Activated T-helper 1 cell treated with anti-CD3 and anti-CD28 coated beads, Interleukin-12 subunit alpha, Interleukin-12 subunit beta, Interleukin-2, Interleukin-4 antibody, amounts not matched to agents 30 ng/mL and 10 ng/mL and 1 ng/mL, durations not matched to agents 14 hours and 24 hours and 36 hours (primary cell): ENCODE measurements around the gene SIRT7. TPM values are rescaled to one million over a fixed set of nuclear protein-coding genes. Genes with fewer than 3 reads are reported as not detected.
A peak's percentile ranks its signal among the peaks of the same experiment; 100 is the strongest.

Source experiments
- DNase-seq: peaks from one replicate; pipeline ENCODE4 v3.0.0; 2021; ENCODE audit warnings: low spot score
- H3K27ac Mint-ChIP-seq: one replicate; pipeline ENCODE4 v1.8.0; 2021; ENCODE audit warnings: mild to moderate bottlenecking, mixed read lengths
- H3K27me3 Mint-ChIP-seq: one replicate; pipeline ENCODE4 v1.8.0; 2022; ENCODE audit warnings: mild to moderate bottlenecking, moderate library complexity, mixed read lengths; ENCODE audit not compliant: insufficient read depth
- H3K36me3 Mint-ChIP-seq: one replicate; pipeline ENCODE4 v1.8.0; 2021; ENCODE audit warnings: low read depth, mixed read lengths
- H3K4me1 Mint-ChIP-seq: one replicate; pipeline ENCODE4 v1.8.0; 2021; ENCODE audit warnings: low read depth, mixed read lengths
- H3K4me3 Mint-ChIP-seq: one replicate; pipeline ENCODE4 v1.8.0; 2021; ENCODE audit warnings: mild to moderate bottlenecking, moderate library complexity, mixed read lengths
- H3K9me3 Mint-ChIP-seq: one replicate; pipeline ENCODE4 v1.8.0; 2021; ENCODE audit warnings: mixed read lengths
- intact Hi-C: fragments of 100-400 bp; cut with micrococcal nuclease; formaldehyde crosslinking; loops from one replicate; pipeline ENCODE4 v1.15.1; 2024
- total RNA-seq: library from RNA; stranded (reverse); gene quantifications from 2 replicates; pipeline ENCODE4 v1.2.3, GENCODE V29; 2022

Gene SIRT7
- total RNA-seq, 1 donor from 2014 or later: 57.5 TPM

DNA sequence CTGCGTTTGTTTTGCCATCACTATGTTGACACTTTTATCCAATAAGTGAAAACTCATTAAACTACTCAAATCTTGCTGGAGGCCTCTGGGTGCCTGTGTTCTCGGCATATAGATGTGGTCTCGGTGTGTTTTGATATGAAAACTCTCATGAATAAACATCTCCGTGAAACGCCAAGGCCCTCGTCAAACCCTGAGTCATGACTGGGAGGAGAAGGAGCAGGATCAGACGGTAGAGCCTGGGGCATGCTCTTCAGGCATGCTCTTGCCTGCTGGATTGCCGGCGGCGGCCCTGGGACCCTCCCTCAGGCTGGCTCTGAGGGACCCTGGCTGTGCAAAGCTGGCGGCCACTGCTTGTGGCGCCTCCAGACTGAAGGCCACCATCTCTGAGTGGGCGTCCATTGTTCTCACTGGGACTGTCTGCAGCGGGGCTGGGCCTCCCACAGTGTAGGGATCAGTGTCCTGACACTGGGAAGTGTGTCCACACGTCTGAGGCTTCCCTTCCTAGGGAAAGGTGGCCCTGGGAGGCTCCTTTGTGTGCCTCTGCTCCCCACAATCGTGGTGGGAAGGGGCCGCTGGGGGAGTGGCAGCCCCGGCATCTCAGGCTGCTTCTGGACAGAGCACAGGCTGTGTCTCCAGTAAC, 17.7 kb downstream of the SIRT7 start:
- no peak overlapping the region for H3K27ac Mint-ChIP-seq
- no peaks in the 10 kb centered on the region for H3K9me3 Mint-ChIP-seq
- peaks cover 8% of the 10 kb centered on the region for H3K4me1 Mint-ChIP-seq
- no peak overlapping the region for H3K4me3 Mint-ChIP-seq
- peaks cover 13% of the 10 kb centered on the region for H3K36me3 Mint-ChIP-seq
- no peak for DNase-seq
- peaks cover 3% of the 10 kb centered on the region for H3K27me3 Mint-ChIP-seq
- intact Hi-C loops: no loop called here

DNA sequence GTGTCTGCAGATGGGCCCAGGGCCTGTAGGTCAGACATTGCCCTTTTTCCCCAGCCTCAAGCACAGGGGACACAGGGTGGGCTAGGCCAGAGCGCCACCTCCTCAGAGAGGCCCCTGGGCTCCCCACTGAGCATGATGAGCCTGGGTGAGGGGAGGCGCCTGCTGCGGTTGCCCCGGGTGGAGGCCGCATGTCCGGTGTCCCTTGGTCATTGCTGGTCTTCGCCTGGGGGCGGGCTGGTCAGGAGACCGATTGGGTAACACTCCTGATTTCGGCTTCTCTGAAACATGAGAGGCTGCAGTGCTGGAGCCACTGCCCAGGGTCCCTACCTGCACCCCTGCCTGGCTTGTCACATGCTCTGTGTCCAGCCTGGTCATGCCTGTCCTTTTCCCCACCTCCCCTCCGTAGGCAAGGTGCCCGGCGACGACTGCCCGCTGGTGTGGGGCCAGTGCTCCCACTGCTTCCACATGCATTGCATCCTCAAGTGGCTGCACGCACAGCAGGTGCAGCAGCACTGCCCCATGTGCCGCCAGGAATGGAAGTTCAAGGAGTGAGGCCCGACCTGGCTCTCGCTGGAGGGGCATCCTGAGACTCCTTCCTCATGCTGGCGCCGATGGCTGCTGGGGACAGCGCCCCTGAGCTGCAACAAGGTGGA, 18.3 kb downstream of the SIRT7 start:
- Mint-ChIP-seq H3K36me3 (peaks cover 14% of the 10 kb centered on the region), H3K4me3 (no peak overlapping the region), H3K4me1 (peaks cover 8% of the 10 kb centered on the region), H3K27me3 (peaks cover 3% of the 10 kb centered on the region), H3K9me3 (no peaks in the 10 kb centered on the region), H3K27ac (no peak overlapping the region)
- intact Hi-C loops: no loop called here
- DNase-seq: no peak

DNA sequence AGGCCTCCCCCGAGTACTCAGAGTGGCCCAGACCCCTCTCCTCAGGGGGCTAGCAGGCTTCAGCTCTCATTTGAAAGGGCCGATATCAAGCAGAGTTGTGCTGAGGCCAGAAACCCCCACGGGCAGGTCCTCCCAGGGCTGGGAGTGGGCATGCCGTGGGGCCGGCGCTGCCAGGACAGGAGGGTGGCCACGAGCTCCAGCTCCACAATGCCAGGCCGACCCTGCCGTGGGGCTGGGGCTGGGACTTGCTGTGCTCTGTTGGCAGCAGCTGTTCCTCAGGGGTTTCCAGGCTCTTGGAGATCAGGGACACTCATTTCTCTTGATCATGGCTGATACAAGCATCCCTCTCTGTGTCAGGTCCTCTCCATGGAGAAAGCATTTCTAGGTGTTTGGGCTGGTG, 19.1 kb downstream of the SIRT7 start:
- Mint-ChIP-seq H3K4me3 (no peak overlapping the region), H3K4me1 (peaks cover 8% of the 10 kb centered on the region), H3K27ac (no peak overlapping the region), H3K27me3 (peaks cover 3% of the 10 kb centered on the region), H3K36me3 (peaks cover 14% of the 10 kb centered on the region), H3K9me3 (no peaks in the 10 kb centered on the region)
- intact Hi-C loops: no loop called here
- DNase-seq: no peak

DNA sequence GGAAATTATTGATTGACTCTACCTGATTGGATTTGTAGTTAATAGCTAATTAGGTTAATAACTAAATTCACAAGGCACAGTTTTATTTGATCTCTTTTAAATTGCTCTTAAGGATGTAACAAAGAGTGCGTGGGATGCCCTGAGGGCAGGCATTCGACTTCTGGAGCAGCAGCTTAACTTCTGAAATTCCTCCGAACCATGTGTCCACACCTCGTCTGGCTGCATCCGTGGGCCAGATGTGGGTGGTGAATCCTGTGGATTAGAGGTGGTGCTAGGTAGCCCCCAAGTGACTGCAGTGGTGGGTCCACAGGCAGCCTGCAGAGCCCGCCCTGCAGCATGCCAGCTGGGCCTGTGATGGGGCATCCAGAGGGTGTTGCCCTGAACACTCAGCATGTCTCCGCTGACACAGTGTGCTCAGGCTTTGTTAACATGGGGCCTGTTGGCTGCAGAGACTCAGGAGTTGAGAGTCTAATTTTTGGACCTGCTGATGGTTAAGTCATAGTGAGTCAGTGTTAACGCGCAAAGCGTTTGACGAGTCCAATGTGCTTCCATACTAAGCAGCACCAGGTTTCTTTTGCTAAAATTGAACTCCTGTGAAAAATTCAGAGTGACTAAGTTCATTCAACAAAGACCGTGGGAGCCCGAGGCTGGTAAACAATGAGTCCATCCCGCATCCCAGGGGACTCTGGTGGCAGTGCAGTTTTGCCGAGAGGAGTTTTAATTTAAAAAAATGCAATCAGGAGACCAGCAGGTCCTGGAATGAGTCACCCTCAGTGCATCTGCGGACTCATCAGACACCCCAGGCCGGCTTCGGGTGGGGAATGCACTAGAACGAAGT, 19.7 kb downstream of the SIRT7 start:
- Mint-ChIP-seq H3K4me1 (peaks cover 8% of the 10 kb centered on the region), H3K9me3 (no peaks in the 10 kb centered on the region), H3K4me3 (no peak overlapping the region), H3K36me3 (peaks cover 12% of the 10 kb centered on the region), H3K27ac (no peak overlapping the region), H3K27me3 (peaks cover 3% of the 10 kb centered on the region)
- no peak for DNase-seq
- intact Hi-C loops: no loop called here

DNA sequence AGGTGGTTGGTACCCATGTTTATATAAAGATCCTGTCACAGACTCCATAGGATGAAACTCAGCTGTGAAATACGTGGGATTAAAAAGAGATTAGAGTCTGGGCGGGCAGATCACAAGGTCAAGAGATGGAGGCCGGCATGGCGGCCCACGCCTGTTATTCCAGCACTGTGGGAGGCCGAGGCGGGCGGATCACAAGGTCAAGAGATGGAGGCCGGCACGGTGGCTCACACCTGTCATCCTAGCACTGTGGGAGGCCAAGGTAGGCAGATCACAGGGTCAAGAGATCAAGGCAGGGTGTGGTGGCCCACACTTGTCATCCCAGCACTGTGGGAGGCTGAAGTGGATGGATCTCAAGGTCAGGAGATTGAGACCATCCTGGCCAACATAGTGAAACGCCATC, 22.6 kb downstream of the SIRT7 start:
- intact Hi-C loops: no loop called here
- no peak for DNase-seq
- H3K4me3 Mint-ChIP-seq: no peak overlapping the region
- no peak overlapping the region for H3K27ac Mint-ChIP-seq
- H3K27me3 Mint-ChIP-seq: no peaks in the 10 kb centered on the region
- H3K36me3 Mint-ChIP-seq: peaks cover 6% of the 10 kb centered on the region
- H3K9me3 Mint-ChIP-seq: no peaks in the 10 kb centered on the region
- H3K4me1 Mint-ChIP-seq: no peaks in the 10 kb centered on the region

DNA sequence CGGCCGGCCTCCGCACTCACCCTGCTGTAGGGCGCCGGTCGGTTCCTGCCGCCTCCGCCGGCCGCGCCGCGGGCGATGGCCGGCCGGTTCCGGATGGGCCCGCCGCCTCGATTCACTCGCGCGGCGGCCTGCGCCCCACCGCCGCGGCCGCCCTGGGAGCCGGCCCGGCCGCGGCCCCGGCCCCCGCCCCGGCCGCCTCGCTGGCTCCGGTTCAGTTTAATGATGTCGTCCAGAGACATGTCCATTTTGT, 26.7 kb downstream of the SIRT7 start:
- Mint-ChIP-seq H3K36me3 (peaks cover 29% of the 10 kb centered on the region), H3K4me1 (peaks cover 13% of the 10 kb centered on the region), H3K9me3 (no peaks in the 10 kb centered on the region), H3K27ac (peak overlapping the region; percentile 98), H3K27me3 (no peaks in the 10 kb centered on the region), H3K4me3 (peak overlapping the region; percentile 96)
- intact Hi-C loops: loop anchor here (1.0 to 2.0 kb wide), 7 partner anchors 20 to 207 kb away; partner anchors contain the start of genes ARHGDIA, FASN, P4HB and PCYT2
- DNase-seq: no peak

DNA sequence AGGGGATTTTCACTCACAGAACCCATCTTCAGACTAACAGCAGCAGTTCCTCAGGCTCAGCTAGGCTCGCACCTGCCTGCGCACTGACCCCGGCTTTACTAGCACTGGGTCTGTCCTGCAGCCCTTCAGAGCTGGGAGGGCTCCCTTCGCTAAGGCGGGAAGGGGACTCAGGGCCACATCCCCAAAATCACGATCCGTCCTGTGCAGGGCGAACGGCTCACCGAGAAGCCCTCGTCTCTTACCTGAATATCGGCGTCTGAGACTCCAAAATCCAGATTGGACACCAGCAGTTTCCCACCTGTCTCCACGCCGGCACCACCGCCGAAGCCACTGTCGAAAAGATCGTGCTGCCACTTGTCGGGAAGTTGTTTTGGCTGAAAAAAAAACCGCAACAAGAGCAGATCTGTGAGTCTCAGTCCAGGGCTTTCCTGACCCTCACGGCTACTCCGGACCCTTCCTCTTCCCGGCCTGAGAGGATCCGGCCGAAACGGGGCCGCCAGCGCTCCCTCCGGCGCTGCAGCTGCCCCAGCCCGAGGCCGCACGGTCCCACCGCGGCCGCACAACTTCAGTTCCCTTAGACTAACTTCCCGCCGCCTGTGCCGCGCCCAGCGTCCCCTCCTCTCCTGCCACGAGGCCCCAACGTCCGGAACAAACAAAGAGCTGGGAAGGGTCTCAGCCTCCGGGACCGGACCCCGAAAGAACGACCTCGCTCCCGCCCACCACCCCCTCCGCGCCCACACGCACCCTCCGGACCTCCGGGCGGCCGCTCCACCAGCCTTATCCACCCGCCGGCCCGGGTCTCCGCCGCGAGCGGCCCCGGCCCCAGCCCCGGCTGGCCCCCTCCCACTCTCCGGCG, 27.3 kb downstream of the SIRT7 start:
- Mint-ChIP-seq H3K36me3 (peaks cover 31% of the 10 kb centered on the region), H3K27me3 (no peaks in the 10 kb centered on the region), H3K4me1 (peaks cover 13% of the 10 kb centered on the region), H3K27ac (peak overlapping the region; percentile 87), H3K4me3 (peak overlapping the region; percentile 92), H3K9me3 (no peaks in the 10 kb centered on the region)
- peak; percentile 29 for DNase-seq
- intact Hi-C loops: loop anchor here (1.0 to 2.0 kb wide), 7 partner anchors 19 to 208 kb away; partner anchors contain the start of genes ARHGDIA, FASN, P4HB and PCYT2

DNA sequence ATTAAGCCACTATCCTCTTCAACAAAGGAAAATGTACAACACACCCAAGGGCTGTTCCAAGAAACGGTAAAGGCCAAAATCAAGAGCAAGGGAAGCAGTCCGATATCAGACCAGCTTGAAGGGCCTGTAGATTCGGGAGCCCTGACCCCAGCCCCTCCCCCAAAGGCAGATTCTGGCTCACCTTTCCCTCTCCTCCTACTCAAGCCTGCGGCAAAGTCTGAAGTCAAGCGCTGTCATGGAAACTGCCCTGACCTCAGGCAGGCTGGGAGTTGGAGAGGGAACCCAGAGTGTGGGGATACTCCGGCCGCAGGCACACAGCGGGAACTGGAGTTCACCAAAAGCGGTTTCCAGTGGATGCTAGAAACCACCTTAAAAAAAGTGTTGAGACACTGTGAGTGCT, 28.4 kb downstream of the SIRT7 start:
- no peaks in the 10 kb centered on the region for H3K9me3 Mint-ChIP-seq
- DNase-seq: no peak
- no peaks in the 10 kb centered on the region for H3K27me3 Mint-ChIP-seq
- intact Hi-C loops: loop anchor here (2.0 kb wide), 1 partner anchor 21 kb away; the partner anchor contains the start of gene PCYT2
- peak overlapping the region; percentile 73 for H3K27ac Mint-ChIP-seq
- peak overlapping the region; percentile 92 for H3K4me3 Mint-ChIP-seq
- peaks cover 35% of the 10 kb centered on the region for H3K36me3 Mint-ChIP-seq
- H3K4me1 Mint-ChIP-seq: peaks cover 13% of the 10 kb centered on the region

DNA sequence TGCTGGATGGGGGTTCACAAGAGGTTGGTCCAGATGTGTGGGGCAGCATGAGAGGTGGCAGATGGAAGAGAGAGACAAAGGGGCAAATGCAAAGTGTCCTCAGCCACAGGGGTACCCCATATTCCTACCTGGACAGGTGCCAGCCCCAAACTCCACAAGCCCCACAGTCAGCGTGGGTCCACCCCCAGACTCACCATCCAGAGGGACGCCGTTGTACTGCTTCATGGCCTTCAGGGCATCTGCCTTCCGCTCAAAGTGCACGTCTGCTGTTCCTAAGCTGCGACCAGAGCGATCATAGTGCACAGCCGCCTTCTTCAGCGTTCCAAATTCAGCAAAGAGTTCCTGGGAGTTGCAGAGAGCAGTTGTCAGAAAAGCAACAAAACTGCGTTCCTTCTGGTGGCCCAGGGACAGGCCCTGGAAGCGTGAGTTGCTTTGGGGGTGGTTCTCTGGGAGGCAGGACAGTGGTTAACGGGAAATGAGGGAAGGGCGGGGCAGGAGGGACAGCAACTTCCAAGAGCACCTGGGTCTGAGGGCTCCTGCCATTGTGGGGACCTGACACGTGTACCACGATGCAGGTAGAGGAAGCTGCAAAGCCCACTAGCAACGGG, 28.9 kb downstream of the SIRT7 start:
- no peaks in the 10 kb centered on the region for H3K27me3 Mint-ChIP-seq
- peak overlapping the region; percentile 92 for H3K4me3 Mint-ChIP-seq
- DNase-seq: no peak
- H3K4me1 Mint-ChIP-seq: peaks cover 13% of the 10 kb centered on the region
- peaks cover 37% of the 10 kb centered on the region for H3K36me3 Mint-ChIP-seq
- H3K27ac Mint-ChIP-seq: peak overlapping the region; percentile 73
- no peaks in the 10 kb centered on the region for H3K9me3 Mint-ChIP-seq
- intact Hi-C loops: no loop called here

DNA sequence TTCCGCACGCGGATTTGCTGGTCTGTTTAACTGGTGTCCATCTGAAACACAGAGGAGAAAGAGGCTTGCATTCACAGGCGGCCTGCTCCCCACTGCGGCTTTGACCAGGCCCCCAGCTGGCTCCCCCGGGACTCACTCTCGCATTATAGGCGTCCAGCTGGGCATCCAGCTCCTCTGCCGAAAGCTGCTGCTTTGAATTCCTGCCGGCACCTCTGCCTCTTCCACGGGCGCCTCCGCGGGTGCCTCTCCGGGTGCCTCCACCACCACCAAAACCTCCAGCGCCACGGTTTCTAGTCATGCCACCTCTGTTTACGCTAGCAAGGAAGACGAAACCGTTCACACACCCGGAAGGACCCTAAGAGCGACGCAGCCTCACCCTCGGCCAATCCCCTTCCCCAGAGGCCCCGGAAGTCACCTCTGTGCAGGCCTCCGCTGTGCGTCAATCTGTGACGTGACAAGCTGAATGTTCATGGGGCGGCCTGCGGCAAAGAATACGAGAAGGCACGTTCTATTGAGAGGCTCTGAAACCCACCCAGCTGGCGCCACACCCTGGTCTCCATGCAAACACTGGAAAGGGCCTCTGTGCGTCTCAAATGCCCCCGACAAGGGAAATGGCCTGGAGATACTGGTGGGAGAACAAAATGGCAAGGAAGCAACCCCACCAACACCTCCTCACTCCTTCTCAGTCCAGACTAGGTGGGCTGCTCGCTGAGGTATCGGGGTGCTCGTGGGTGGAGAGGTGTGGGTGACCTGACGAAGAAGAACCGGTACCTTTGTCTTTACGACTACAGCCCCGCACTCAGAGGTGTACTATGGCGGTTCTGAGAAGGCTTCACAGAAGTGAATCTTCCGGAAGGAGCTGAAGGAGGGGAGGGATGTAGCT, 29.6 kb downstream of the SIRT7 start:
- H3K4me1 Mint-ChIP-seq: peaks cover 13% of the 10 kb centered on the region
- DNase-seq: no peak
- peaks cover 39% of the 10 kb centered on the region for H3K36me3 Mint-ChIP-seq
- no peaks in the 10 kb centered on the region for H3K9me3 Mint-ChIP-seq
- no peaks in the 10 kb centered on the region for H3K27me3 Mint-ChIP-seq
- peak overlapping the region; percentile 92 for H3K4me3 Mint-ChIP-seq
- H3K27ac Mint-ChIP-seq: no peak overlapping the region
- intact Hi-C loops: no loop called here

DNA sequence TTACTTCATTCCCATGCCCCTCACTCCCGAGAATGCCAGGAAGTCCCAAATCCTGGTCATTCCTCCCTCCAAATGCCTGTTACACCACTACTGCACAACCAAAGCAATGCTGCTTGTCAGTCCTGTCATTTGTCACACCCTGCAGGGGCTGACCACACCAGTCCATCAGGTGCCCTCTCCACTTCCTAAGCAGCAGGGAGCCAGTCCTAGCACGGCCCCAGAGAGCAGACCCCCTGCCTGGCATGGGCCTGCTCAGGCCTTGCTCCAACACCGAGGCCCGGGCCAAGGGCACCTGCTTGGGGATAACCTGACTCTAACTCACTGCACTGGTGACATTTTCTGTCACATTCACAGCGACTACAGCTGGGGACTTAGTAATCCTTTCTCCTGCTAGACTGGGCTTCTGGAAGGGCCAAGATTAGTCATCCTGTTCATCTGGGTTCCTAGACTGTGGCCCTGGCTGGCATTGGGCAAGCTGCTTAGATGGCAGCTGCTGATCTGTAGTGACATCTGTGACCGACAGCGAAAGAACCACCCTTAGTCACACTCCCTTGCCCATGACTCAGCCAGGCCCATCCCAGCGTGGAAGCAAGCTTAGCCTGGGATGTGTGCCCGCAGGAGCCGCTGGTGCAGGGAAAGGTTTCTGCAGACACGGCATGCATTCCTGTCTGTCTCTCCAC, 32.0 kb downstream of the SIRT7 start:
- Mint-ChIP-seq H3K27me3 (no peaks in the 10 kb centered on the region), H3K27ac (no peak overlapping the region)
- intact Hi-C loops: no loop called here

More for the DNA sequence above, 32.0 kb downstream of the SIRT7 start:
- no peak overlapping the region for H3K4me3 Mint-ChIP-seq
- no peaks in the 10 kb centered on the region for H3K9me3 Mint-ChIP-seq
- DNase-seq: no peak
- H3K4me1 Mint-ChIP-seq: peaks cover 13% of the 10 kb centered on the region
- H3K36me3 Mint-ChIP-seq: peaks cover 41% of the 10 kb centered on the region
